GM19023 (cell line): ENCODE measurements around the gene BHLHE41.

Experiments
- ATAC-seq: cut with Tn5 transposase; IDR thresholded peaks from one replicate; pipeline ENCODE4 v1.9.1; 2021; ENCODE audit warnings: mild to moderate bottlenecking, moderate library complexity; ENCODE audit not compliant: unreplicated experiment

The BHLHE41 gene

GRCh38 chr12:26114720-26115401 lies 10.0 kb downstream of the BHLHE41 start:
- ATAC-seq: no peak

- ATAC-seq: peak; percentile 79
Measured at GRCh38 chr12:26113853-26114719, 10.8 kb downstream of the BHLHE41 start.

GRCh38 chr12:26113181-26113654 lies 11.6 kb downstream of the BHLHE41 start:
- ATAC-seq: no peak

GRCh38 chr12:26112703-26113147 lies 12.1 kb downstream of the BHLHE41 start:
- no peak for ATAC-seq

GRCh38 chr12:26112232-26112631 lies 12.6 kb downstream of the BHLHE41 start:
- ATAC-seq: no peak

- no peak for ATAC-seq
Measured at GRCh38 chr12:26109343-26109881, 15.4 kb downstream of the BHLHE41 start.

GRCh38 chr12:26108915-26109314 lies 15.9 kb downstream of the BHLHE41 start:
- no peak for ATAC-seq

- no peak for ATAC-seq
Measured at GRCh38 chr12:26106347-26106746, 18.5 kb downstream of the BHLHE41 start.

- no peak for ATAC-seq
Measured at GRCh38 chr12:26102953-26103352, 21.9 kb downstream of the BHLHE41 start.

- no peak for ATAC-seq
Measured at GRCh38 chr12:26101763-26102162, 23.1 kb downstream of the BHLHE41 start.

- ATAC-seq: no peak
Measured at GRCh38 chr12:26101350-26101734, 23.5 kb downstream of the BHLHE41 start.

GRCh38 chr12:26100666-26101349 lies 24.0 kb downstream of the BHLHE41 start:
- no peak for ATAC-seq

GRCh38 chr12:26097046-26097878 lies 27.6 kb downstream of the BHLHE41 start:
- ATAC-seq: peak; percentile 87

- no peak for ATAC-seq
Measured at GRCh38 chr12:26096036-26096435, 28.8 kb downstream of the BHLHE41 start.

- ATAC-seq: no peak
Measured at GRCh38 chr12:26095186-26095585, 29.7 kb downstream of the BHLHE41 start.

- ATAC-seq: no peak
Measured at GRCh38 chr12:26092346-26093105, 32.3 kb downstream of the BHLHE41 start.

- ATAC-seq: no peak
Measured at GRCh38 chr12:26091822-26092221, 33.0 kb downstream of the BHLHE41 start.

- ATAC-seq: no peak
Measured at GRCh38 chr12:26090836-26091510, 33.9 kb downstream of the BHLHE41 start.

- peak; percentile 99 for ATAC-seq
Measured at GRCh38 chr12:26088998-26089397, 35.8 kb downstream of the BHLHE41 start.
